Subcutaneous abdominal adipose tissue (tissue), 5 donors: ENCODE results near the gene CSTB.

Experiments
- H3K27ac ChIP-seq: one replicate; pipeline ENCODE4 v1.7.0; 2013; ENCODE audit warnings: low read depth, mild to moderate bottlenecking, inconsistent platforms, low read length, moderate library complexity
- H3K27me3 ChIP-seq, 5 donors: one replicate each; pipeline ENCODE4 v1.7.0; 2013; ENCODE audit warnings: low read length in 5 of 5, inconsistent platforms in 1 of 5; ENCODE audit not compliant: control insufficient read depth in 5 of 5, insufficient read depth in 4 of 5
- H3K36me3 ChIP-seq, 5 donors: one replicate each; pipeline ENCODE4 v1.7.0; 2013; ENCODE audit warnings: low read length in 5 of 5; ENCODE audit not compliant: control insufficient read depth in 5 of 5, insufficient read depth in 5 of 5
- H3K4me1 ChIP-seq, 5 donors: one replicate each; pipeline ENCODE4 v1.7.0; 2013; ENCODE audit warnings: low read length in 5 of 5, mild to moderate bottlenecking in 3 of 5, moderate library complexity in 1 of 5; ENCODE audit not compliant: control insufficient read depth in 5 of 5, insufficient read depth in 5 of 5
- H3K4me3 ChIP-seq, 5 donors: one replicate each; pipeline ENCODE4 v1.7.0; 2013; ENCODE audit warnings: low read length in 5 of 5, low read depth in 1 of 5
- H3K9ac ChIP-seq, 5 donors: one replicate each; pipeline ENCODE4 v1.7.0; 2013; ENCODE audit warnings: low read length in 5 of 5, mild to moderate bottlenecking in 4 of 5, moderate library complexity in 3 of 5
- H3K9me3 ChIP-seq, 5 donors: one replicate each; pipeline ENCODE4 v1.7.0; 2013; ENCODE audit warnings: low read length in 5 of 5; ENCODE audit not compliant: control insufficient read depth in 5 of 5
- donor health status: healthy.
- donor health status: healthy.
- donor health status: healthy.
- donor health status: healthy.
- donor health status: healthy.

CSTB gene

DNA sequence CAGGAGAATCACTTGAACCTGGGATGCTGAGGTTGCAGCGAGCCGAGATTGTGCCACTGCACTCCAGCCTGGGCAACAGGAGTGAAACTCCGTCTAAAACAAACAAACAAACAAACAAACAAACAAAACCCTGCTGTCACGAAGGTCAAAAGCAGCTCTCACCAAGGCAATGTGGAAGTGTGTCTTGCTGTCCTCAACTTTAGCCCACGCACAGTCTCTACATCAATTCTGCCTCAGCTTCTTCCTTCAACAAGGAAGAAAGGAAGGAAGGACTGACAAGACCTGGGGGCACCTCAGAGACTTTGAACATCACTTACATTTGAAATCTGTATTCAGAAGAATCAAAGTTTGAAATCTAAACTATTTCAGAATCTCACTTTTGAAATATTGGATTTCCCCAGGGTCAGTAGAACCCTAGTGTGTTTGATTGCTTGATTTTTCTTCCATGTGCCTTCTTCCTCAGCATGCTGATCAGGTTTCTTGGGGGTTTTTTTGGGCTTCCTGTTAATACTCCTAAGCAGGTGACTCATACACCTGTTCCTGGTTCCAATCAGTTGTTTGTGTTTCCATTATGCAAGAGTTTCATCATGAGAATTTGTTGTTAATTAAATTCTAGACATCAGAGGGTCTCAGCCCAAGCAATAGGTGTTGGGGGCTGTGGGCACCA is 6.5 kb upstream of the CSTB start:
- Histone ChIP-seq H3K27me3 (no peaks in the 10 kb centered on the region), H3K36me3 (no peaks in the 10 kb centered on the region), H3K4me3 (no peak overlapping the region), H3K9ac (peak overlapping the region in 1 of 5 donors; percentile 16), H3K4me1 (peaks cover 2 to 27% (median 22%) of the 10 kb centered on the region in 5 donors), H3K9me3 (no peaks in the 10 kb centered on the region), H3K27ac (peak overlapping the region; percentile 61)

DNA sequence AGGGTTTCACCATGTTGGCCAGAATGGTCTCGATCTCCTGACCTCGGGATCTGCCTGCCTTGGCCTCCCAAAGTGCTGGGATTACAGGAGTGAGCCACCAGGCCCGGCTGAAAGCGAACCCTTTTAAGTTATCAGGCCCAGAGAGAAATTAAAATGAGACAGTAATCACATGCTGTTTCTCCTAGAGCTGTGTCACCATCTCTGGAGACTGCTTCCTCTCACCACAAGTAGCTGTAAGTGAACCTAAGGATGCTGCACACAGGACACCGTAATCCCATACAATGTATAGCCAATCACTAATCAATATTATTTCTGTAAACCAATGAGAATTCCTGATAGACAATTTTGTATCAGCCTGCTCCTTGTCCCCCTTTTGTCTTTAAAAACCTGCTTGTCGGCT is 5.7 kb upstream of the CSTB start:
- Histone ChIP-seq H3K27ac (no peak overlapping the region), H3K9ac (no peak overlapping the region), H3K27me3 (no peaks in the 10 kb centered on the region), H3K4me3 (no peak overlapping the region), H3K4me1 (peaks cover 2 to 27% (median 22%) of the 10 kb centered on the region in 5 donors), H3K9me3 (no peaks in the 10 kb centered on the region), H3K36me3 (no peaks in the 10 kb centered on the region)

DNA sequence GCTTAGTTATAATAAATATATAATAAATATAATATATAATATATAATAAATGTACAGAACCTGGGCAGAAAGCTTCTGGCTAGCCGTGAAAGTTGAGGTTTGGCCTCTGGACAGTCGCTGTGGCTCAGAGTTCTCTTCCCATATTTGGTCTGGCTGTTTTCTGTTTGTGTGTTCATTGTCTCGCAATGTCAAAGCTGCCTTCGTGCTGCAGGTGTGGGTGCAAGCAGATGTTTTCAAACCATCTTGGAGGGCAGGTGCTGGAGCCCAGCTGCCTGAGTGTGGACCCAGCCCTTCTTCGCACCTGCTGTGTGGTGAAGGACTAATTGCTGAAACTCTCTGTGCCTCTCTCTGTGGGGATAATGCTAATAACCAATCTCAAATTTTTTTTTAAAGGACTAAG is 3.6 kb upstream of the CSTB start:
- no peak overlapping the region for H3K9ac ChIP-seq
- H3K4me1 ChIP-seq, result peaks cover 5 to 42% (median 33%) of the 10 kb centered on the region in 5 donors
- H3K36me3 ChIP-seq, result no peaks in the 10 kb centered on the region
- peak overlapping the region; percentile 79 for H3K27ac ChIP-seq
- H3K9me3 ChIP-seq, result no peaks in the 10 kb centered on the region
- no peaks in the 10 kb centered on the region for H3K27me3 ChIP-seq
- no peak overlapping the region for H3K4me3 ChIP-seq

DNA sequence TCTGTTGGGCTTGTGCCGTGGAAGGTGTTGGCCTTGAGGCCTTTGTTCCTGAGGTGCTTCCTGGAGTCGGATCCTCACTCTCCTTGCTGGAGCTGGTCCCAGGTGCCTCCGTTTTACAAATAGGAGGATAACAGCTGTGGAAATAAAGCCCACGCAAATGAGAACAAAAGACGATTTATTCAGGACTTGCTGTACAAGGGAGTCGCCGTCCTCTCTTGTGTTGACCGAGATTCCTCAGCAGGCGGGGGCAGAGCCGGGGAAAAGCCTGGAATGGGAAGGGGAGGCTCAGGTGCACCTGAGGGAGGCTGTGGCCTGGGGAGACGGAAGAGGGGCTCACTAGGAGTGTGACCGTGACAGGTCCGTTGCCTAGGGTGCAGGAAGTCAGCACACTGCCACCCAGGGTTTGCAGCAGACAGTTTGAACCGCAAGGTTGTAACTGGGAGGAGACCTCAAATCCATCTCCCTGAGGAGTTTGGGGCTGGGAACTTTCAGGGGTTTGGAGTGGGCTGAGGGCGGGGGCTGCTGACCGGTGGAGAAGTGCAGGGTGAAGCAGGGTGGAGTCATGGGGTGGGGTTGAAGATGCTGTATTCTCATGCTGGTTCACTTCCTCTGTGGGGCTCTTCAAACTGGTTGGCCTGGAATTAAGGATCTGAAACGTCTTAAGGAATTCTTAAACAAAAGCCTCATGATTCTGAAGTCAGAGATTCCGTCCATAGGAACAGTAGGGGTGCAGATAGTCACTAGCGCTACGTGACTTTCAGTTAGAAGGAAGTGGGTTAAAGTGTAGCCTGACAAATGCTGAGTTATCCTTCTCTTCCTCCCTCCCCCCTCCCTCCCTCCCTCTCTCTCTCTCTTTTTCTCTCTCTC is 2.6 kb upstream of the CSTB start:
- Histone ChIP-seq H3K9ac (no peak overlapping the region), H3K27ac (peak overlapping the region; percentile 79), H3K4me3 (no peak overlapping the region), H3K4me1 (peaks cover 5 to 49% (median 38%) of the 10 kb centered on the region in 5 donors), H3K9me3 (no peaks in the 10 kb centered on the region), H3K27me3 (no peaks in the 10 kb centered on the region), H3K36me3 (peaks cover 0 to 10% (median 9%) of the 10 kb centered on the region in 5 donors)

DNA sequence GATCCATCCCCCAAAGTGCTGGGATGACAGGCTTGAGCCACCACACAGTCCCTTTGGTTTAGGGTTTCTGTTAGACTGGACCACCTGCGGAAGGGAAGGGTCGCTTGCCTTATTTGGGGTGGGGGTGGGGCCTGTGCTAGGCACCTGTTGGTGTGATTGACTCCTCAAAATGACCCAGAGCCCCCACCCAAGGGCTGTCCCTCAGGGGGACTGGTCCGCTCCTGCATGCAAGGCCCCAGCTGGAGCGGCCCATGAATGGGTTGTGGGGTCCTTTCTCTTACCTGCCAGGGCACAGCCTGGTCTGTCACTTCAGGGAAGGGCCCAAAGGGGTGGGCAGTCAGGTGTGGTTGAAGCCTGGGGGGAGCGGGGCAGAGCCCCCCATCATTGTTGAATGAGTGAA is 1.8 kb upstream of the CSTB start:
- H3K36me3 ChIP-seq, result peaks cover 0 to 17% (median 17%) of the 10 kb centered on the region in 5 donors
- H3K27me3 ChIP-seq, result no peaks in the 10 kb centered on the region
- no peak overlapping the region for H3K4me3 ChIP-seq
- H3K9ac ChIP-seq, result no peak overlapping the region
- H3K4me1 ChIP-seq, result peaks cover 3 to 41% (median 30%) of the 10 kb centered on the region in 5 donors
- H3K9me3 ChIP-seq, result no peaks in the 10 kb centered on the region
- H3K27ac ChIP-seq, result peak overlapping the region; percentile 79

DNA sequence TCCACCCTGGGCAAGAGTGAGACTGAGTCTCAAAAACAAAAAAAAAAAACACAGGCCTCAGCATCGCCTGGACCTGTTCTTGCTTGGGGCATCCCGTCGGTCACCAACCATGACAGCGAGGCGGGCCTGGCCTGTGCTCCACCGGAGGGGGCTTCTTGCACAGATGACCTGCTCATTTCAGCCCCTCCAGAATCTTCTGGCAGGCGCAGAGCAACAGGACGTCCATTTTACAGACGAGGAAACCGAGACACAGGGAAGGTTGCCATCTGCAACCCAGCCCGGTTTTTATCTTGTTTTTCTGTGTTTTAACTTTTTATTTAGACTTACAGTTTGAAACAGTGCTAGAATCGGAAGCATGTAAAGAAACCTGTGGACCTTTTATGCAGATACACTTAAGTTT is 918 bp downstream of the CSTB start:
- peak overlapping the region; percentile 21 to 94 (median 85) for H3K9ac ChIP-seq
- H3K4me1 ChIP-seq, result peaks cover 3 to 35% (median 23%) of the 10 kb centered on the region in 5 donors
- peaks cover 0 to 21% (median 19%) of the 10 kb centered on the region in 5 donors for H3K36me3 ChIP-seq
- H3K9me3 ChIP-seq, result no peaks in the 10 kb centered on the region
- H3K27ac ChIP-seq, result peak overlapping the region; percentile 88
- no peaks in the 10 kb centered on the region for H3K27me3 ChIP-seq
- peak overlapping the region; percentile 69 to 93 (median 90) for H3K4me3 ChIP-seq

DNA sequence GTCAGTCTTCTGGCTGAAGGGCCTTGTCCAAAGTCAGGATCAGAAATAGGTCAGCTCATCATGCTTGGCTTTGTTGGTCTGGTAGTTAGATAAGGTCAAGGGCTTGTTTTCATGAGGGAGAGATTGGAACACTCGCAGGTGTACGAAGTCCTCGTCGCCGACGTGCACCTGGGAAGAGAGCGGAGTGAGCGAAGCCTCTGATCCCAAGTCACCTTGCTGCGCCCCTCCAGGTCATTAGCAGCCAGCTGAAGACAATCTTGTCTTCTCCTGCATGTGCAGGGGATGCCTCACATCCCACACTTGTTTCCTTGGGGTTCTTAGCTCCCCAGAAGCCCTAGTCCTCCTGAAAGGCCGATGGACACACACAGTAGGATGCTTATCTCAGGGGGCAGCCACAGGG is 1.9 kb downstream of the CSTB start:
- H3K4me3 ChIP-seq, result peak overlapping the region in 1 of 5 donors; percentile 93
- H3K27ac ChIP-seq, result peak overlapping the region; percentile 88
- peaks cover 0 to 21% (median 19%) of the 10 kb centered on the region in 5 donors for H3K36me3 ChIP-seq
- H3K4me1 ChIP-seq, result peaks cover 3 to 33% (median 23%) of the 10 kb centered on the region in 5 donors
- H3K27me3 ChIP-seq, result no peaks in the 10 kb centered on the region
- H3K9me3 ChIP-seq, result no peaks in the 10 kb centered on the region
- no peak overlapping the region for H3K9ac ChIP-seq

DNA sequence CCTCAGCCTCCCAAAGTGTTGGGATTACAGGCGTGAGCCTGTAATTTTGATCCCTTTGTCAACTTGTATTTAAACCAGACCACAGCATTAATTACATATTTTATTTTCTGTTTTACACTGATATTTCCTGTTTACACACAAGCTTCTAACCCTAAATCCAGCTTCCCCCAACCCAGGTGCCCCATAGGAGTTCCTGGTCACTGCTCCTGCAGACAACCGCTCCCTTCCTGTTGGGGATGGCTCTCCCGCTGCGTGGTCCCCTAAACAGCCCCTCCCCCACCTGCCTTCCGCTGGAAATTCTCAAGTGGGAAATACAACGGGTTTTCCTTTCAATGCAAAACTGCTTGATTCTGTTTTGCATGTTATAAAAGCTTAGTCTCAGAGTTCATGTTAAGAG is 3.7 kb downstream of the CSTB start:
- Histone ChIP-seq H3K4me3 (no peak overlapping the region), H3K36me3 (peaks cover 0 to 21% (median 19%) of the 10 kb centered on the region in 5 donors), H3K27me3 (no peaks in the 10 kb centered on the region), H3K9me3 (no peaks in the 10 kb centered on the region), H3K27ac (no peak overlapping the region), H3K9ac (no peak overlapping the region), H3K4me1 (peaks cover 3 to 37% (median 32%) of the 10 kb centered on the region in 5 donors)

DNA sequence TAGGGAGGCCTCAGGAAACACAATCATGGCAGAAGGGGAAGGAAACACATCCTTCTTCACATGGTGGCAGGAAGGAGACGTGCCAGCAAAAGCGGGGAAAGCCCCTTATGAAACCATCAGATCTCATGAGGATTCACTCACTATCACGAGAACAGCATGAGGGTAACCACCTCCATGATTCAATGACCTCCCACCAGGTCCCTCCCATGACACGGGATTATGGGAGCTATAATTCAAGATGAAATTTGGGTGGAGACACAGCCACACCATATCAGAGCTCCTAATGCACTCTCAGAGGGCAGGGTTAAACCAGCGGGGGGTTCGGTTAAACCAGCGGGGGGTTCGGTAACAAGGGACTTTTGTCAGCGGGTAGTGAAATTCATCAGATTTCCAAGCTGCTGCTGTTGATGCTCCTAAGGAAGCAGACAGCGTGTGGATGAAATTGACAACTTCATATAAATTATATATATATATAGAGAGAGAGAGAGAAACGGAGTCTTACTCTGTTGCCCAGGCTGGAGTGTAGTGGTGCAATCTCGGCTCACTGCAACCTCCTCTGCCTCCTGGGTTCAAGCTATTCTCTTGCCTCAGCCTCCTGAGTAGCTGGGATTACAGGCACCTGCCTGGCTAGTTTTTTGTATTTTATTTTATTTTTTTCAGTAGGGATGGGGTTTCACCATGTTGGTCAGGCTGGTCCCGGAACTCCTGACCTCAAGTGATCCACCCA is 4.2 kb downstream of the CSTB start:
- H3K9me3 ChIP-seq, result no peaks in the 10 kb centered on the region
- peaks cover 0 to 21% (median 19%) of the 10 kb centered on the region in 5 donors for H3K36me3 ChIP-seq
- H3K4me1 ChIP-seq, result peaks cover 5 to 40% (median 32%) of the 10 kb centered on the region in 5 donors
- H3K4me3 ChIP-seq, result no peak overlapping the region
- H3K9ac ChIP-seq, result no peak overlapping the region
- no peaks in the 10 kb centered on the region for H3K27me3 ChIP-seq
- H3K27ac ChIP-seq, result peak overlapping the region; percentile 65
